Gastrocnemius medialis (tissue), 4 donors: ENCODE data around the gene ETV7. TPM values are rescaled to one million over a fixed set of nuclear protein-coding genes. Genes with fewer than 3 reads are reported as not detected.
A peak's percentile ranks its signal among the peaks of the same experiment; 100 is the strongest.

Experiments
- ATAC-seq, 2 donors: fragments of 150-250 bp; one replicate each; pipeline ENCODE4 v1.9.1; 2016
- DNase-seq, 2 donors: peaks; one replicate each; pipeline ENCODE4 v3.0.0-alpha.2; 2019
- H3K27ac ChIP-seq, 4 donors: fragments of 200-600 bp; sonication (generic); 1 replicate in 1 of 4; 2 replicates in 3 of 4; pipeline ENCODE4 v1.5.1; 2016 to 2018; ENCODE audit warnings: mild to moderate bottlenecking in 2 of 4, moderate library complexity in 1 of 4
- H3K27me3 ChIP-seq, 3 donors: fragments of 200-600 bp; sonication (generic) in 2 of 3; 1 replicate in 1 of 3; 2 replicates in 2 of 3; pipeline versions ENCODE4 v1.5.1 to v1.6.0; 2016 to 2019; ENCODE audit warnings: mild to moderate bottlenecking in 1 of 3, moderate library complexity in 1 of 3
- H3K36me3 ChIP-seq, 2 donors: fragments of 200-600 bp; sonication (generic) in 1 of 2; one replicate each; pipeline ENCODE4 v1.5.1; 2017 to 2018
- H3K4me1 ChIP-seq, 2 donors: fragments of 200-600 bp; sonication (generic) in 1 of 2; one replicate each; pipeline ENCODE4 v1.5.1; 2016 to 2017; ENCODE audit warnings: mild to moderate bottlenecking in 2 of 2
- H3K4me3 ChIP-seq, 4 donors: fragments of 200-600 bp; sonication (generic) in 3 of 4; 1 replicate in 1 of 4; 2 replicates in 3 of 4; pipeline ENCODE4 v1.5.1; 2016 to 2019; ENCODE audit warnings: mild to moderate bottlenecking in 2 of 4
- H3K9me3 ChIP-seq, 3 donors: fragments of 200-600 bp; sonication (generic) in 2 of 3; 1 replicate in 1 of 3; 2 replicates in 2 of 3; pipeline ENCODE4 v1.5.1; 2016 to 2019
- CTCF ChIP-seq, 5 experiments: fragments of 450-650 bp in 3 of 5; fragments of 200-600 bp in 2 of 5; sonication (generic) in 2 of 5; IDR thresholded peaks in 4 of 5; conservative IDR thresholded peaks in 1 of 5; 1 replicate in 4 of 5; 2 replicates in 1 of 5; pipeline ENCODE4 v1.5.1; 2016 to 2019; ENCODE audit warnings: antibody characterized with exemption in 5 of 5, mild to moderate bottlenecking in 3 of 5, moderate library complexity in 3 of 5
- POLR2A ChIP-seq, 2 donors: fragments of 450-650 bp; IDR thresholded peaks; one replicate each; pipeline ENCODE4 v1.6.1; 2017; ENCODE audit warnings: antibody characterized with exemption in 2 of 2, mild to moderate bottlenecking in 2 of 2, moderate library complexity in 2 of 2
- in situ Hi-C, 4 donors: fragments of 200-750 bp; cut with MboI; loops; one replicate each; pipeline versions ENCODE4 v1.15.0 to v1.8.0; 2017; ENCODE audit warnings: low sequenced_read_pairs in 4 of 4
- intact Hi-C: fragments of 100-400 bp; cut with DNase I; formaldehyde crosslinking; loops from one replicate; pipeline ENCODE4 v1.15.1; 2023; ENCODE audit warnings: low total_unique reads
- total RNA-seq, 4 donors: library from RNA; depleted of rRNA; stranded (reverse); fragments of >200 nt; gene quantifications; one replicate each; pipeline versions ENCODE4 v1.1.0 to v1.2.3, GENCODE V29; 2016

ETV7 gene
- total RNA-seq, 4 donors from 2014 or later = not detected

GRCh38 chr6:36333931-36334725 is 53.3 kb downstream of the ETV7 start:
- H3K36me3 ChIP-seq = no peaks in the 10 kb centered on the region
- intact Hi-C loops = no loop called here
- no peaks in the 10 kb centered on the region for H3K4me1 ChIP-seq
- TF ChIP-seq POLR2A (IDR thresholded peaks at IDR 0.05) = no peak
- no peak for TF ChIP-seq CTCF (IDR thresholded peaks at IDR 0.05 in 4 of 5, conservative IDR thresholded peaks at IDR 0.05 in 1 of 5)
- DNase-seq (no peak), ATAC-seq (peak in 1 of 2 donors; percentile 59)
- H3K4me3 ChIP-seq = no peak overlapping the region
- peak overlapping the region in 1 of 4 donors; percentile 58 for H3K27ac ChIP-seq
- in situ Hi-C loops = no loop called here
- no peaks in the 10 kb centered on the region for H3K9me3 ChIP-seq
- peaks cover 17 to 24% (median 22%) of the 10 kb centered on the region in 3 donors for H3K27me3 ChIP-seq

GRCh38 chr6:36333171-36333895 is 54.1 kb downstream of the ETV7 start:
- Histone ChIP-seq H3K27ac (no peak overlapping the region), H3K4me3 (no peak overlapping the region), H3K27me3 (peaks cover 17 to 24% (median 22%) of the 10 kb centered on the region in 3 donors), H3K9me3 (no peaks in the 10 kb centered on the region), H3K36me3 (no peaks in the 10 kb centered on the region), H3K4me1 (no peaks in the 10 kb centered on the region)
- intact Hi-C loops = no loop called here
- ATAC-seq = no peak
- in situ Hi-C loops = no loop called here
- no peak for TF ChIP-seq POLR2A (IDR thresholded peaks at IDR 0.05)
- no peak for TF ChIP-seq CTCF (IDR thresholded peaks at IDR 0.05 in 4 of 5, conservative IDR thresholded peaks at IDR 0.05 in 1 of 5)
- no peak for DNase-seq

- no peak for TF ChIP-seq POLR2A (IDR thresholded peaks at IDR 0.05)
- TF ChIP-seq CTCF (IDR thresholded peaks at IDR 0.05 in 4 of 5, conservative IDR thresholded peaks at IDR 0.05 in 1 of 5) = no peak
- ATAC-seq (no peak), DNase-seq (no peak)
- Histone ChIP-seq H3K36me3 (no peaks in the 10 kb centered on the region), H3K4me3 (no peak overlapping the region), H3K27ac (no peak overlapping the region), H3K4me1 (no peaks in the 10 kb centered on the region), H3K9me3 (no peaks in the 10 kb centered on the region), H3K27me3 (peaks cover 14 to 24% (median 22%) of the 10 kb centered on the region in 3 donors)
- in situ Hi-C loops (no loop called here), intact Hi-C loops (no loop called here)
Measured at GRCh38 chr6:36331381-36331780, 56.1 kb downstream of the ETV7 start.

- no peaks in the 10 kb centered on the region for H3K9me3 ChIP-seq
- H3K27ac ChIP-seq = no peak overlapping the region
- peaks cover 10 to 22% (median 21%) of the 10 kb centered on the region in 3 donors for H3K27me3 ChIP-seq
- no peak overlapping the region for H3K4me3 ChIP-seq
- intact Hi-C loops = no loop called here
- in situ Hi-C loops = no loop called here
- ATAC-seq = no peak
- no peak for DNase-seq
- TF ChIP-seq POLR2A (IDR thresholded peaks at IDR 0.05) (no peak), CTCF (IDR thresholded peaks at IDR 0.05 in 4 of 5, conservative IDR thresholded peaks at IDR 0.05 in 1 of 5) (no peak)
- no peaks in the 10 kb centered on the region for H3K4me1 ChIP-seq
- no peaks in the 10 kb centered on the region for H3K36me3 ChIP-seq
Measured at GRCh38 chr6:36330366-36330765, 57.1 kb downstream of the ETV7 start.
